Measurements from ENCODE around the gene HNRNPH3. TPM values are rescaled to one million over a fixed set of nuclear protein-coding genes. Genes with fewer than 3 reads are reported as not detected.
A peak's percentile ranks its signal among the peaks of the same experiment; 100 is the strongest.

Gene HNRNPH3
- total RNA-seq, 1 donor from 2014 or later, result 90.1 TPM

- Histone ChIP-seq H3K4me3 (ENCODE audit: insufficient read depth, low read depth, low read length) (no peak overlapping the region), H3K9me3 (ENCODE audit: insufficient read depth, low read depth, low read length) (no peaks in the 10 kb centered on the region), H3K9ac (ENCODE audit: low read length) (peak overlapping the region; percentile 65), H3K27ac (ENCODE audit: low read depth, low read length) (peak overlapping the region; percentile 62), H3K27me3 (ENCODE audit: insufficient read depth, low read length) (no peaks in the 10 kb centered on the region), H2AFZ (ENCODE audit: low read depth, low read length) (no peak overlapping the region), H3K4me2 (ENCODE audit: low read length) (peak overlapping the region; percentile 72), H3K36me3 (ENCODE audit: insufficient read depth, low read length) (no peaks in the 10 kb centered on the region), H3K4me1 (ENCODE audit: insufficient read depth, low read length) (peaks cover 21% of the 10 kb centered on the region), H4K20me1 (ENCODE audit: insufficient read depth, low read length) (peaks cover 17% of the 10 kb centered on the region), H3K79me2 (ENCODE audit: insufficient read depth, low read length) (peaks cover 33% of the 10 kb centered on the region)
- no peak for FAIRE-seq
- Mint-ChIP-seq H3K36me3 (ENCODE audit: low read depth, unreplicated experiment) (no peaks in the 10 kb centered on the region), H3K9me3 (ENCODE audit: unreplicated experiment) (peaks cover 2% of the 10 kb centered on the region), H3K4me3 (ENCODE audit: unreplicated experiment) (peak overlapping the region; percentile 16), H3K27ac (ENCODE audit: unreplicated experiment) (no peak overlapping the region), H3K4me1 (ENCODE audit: low read depth, unreplicated experiment) (peaks cover 9% of the 10 kb centered on the region), H3K27me3 (ENCODE audit: low read depth, unreplicated experiment) (no peaks in the 10 kb centered on the region)
- TF ChIP-seq EZH2 (IDR thresholded peaks at IDR 0.05; ENCODE audit: insufficient read depth, low read length) (no peak), CTCF (IDR thresholded peaks at IDR 0.05; ENCODE audit: insufficient read depth, low read depth, low read length) (no peak)
- no peak for DNase-seq (ENCODE audit: low read depth)
Measured at GRCh38 chr10:68329506-68329861, 2.4 kb upstream of the HNRNPH3 start.

DNA sequence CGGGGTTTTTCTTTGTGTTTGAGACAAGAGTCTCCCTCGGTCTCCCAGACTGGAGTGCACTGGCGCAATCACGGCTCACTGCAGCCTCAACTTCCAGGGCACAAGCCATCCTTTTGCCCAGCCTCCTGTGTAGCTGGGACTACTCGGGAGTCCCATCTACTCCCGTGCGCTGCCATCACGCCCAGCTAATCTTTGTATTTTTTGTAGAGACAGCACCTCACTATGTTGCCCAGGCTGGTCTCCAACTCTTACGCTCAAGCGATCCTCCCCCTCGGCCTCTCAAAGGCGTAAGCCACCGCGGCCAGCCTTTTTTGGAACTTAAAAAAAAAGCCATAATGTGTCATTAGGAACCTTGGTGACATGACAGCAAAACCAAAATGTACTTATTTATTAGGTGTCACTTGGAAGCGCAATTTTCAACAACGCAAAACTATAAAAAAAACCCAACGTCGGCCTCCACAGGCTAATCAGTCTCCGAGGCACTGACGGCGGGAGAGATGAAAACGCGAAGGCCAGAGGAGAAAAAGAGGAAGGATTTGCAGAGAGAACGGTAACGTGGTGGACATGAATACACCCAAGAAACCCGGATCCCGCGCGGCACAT is 911 bp upstream of the HNRNPH3 start:
- H3K9me3 Mint-ChIP-seq (ENCODE audit: unreplicated experiment), result peaks cover 2% of the 10 kb centered on the region
- H3K36me3 Mint-ChIP-seq (ENCODE audit: low read depth, unreplicated experiment), result no peaks in the 10 kb centered on the region
- H2AFZ ChIP-seq (ENCODE audit: low read depth, low read length), result peak overlapping the region; percentile 80
- peaks cover 27% of the 10 kb centered on the region for H3K4me1 ChIP-seq (ENCODE audit: insufficient read depth, low read length)
- H3K4me2 ChIP-seq (ENCODE audit: low read length), result peak overlapping the region; percentile 87
- no peaks in the 10 kb centered on the region for H3K9me3 ChIP-seq (ENCODE audit: insufficient read depth, low read depth, low read length)
- H3K79me2 ChIP-seq (ENCODE audit: insufficient read depth, low read length), result peaks cover 47% of the 10 kb centered on the region
- no peak for TF ChIP-seq CTCF (IDR thresholded peaks at IDR 0.05; ENCODE audit: insufficient read depth, low read depth, low read length)
- no peak for TF ChIP-seq EZH2 (IDR thresholded peaks at IDR 0.05; ENCODE audit: insufficient read depth, low read length)
- peak overlapping the region; percentile 97 for H3K27ac ChIP-seq (ENCODE audit: low read depth, low read length)
- H3K4me3 Mint-ChIP-seq (ENCODE audit: unreplicated experiment), result peak overlapping the region; percentile 97
- peak overlapping the region; percentile 100 for H3K27ac Mint-ChIP-seq (ENCODE audit: unreplicated experiment)
- H3K4me3 ChIP-seq (ENCODE audit: insufficient read depth, low read depth, low read length), result peak overlapping the region; percentile 78
- peak overlapping the region; percentile 100 for H3K9ac ChIP-seq (ENCODE audit: low read length)
- DNase-seq (ENCODE audit: low read depth) (peak; percentile 14), FAIRE-seq (no peak)
- peaks cover 18% of the 10 kb centered on the region for H3K4me1 Mint-ChIP-seq (ENCODE audit: low read depth, unreplicated experiment)
- H3K36me3 ChIP-seq (ENCODE audit: insufficient read depth, low read length), result peaks cover 5% of the 10 kb centered on the region
- H3K27me3 ChIP-seq (ENCODE audit: insufficient read depth, low read length), result no peaks in the 10 kb centered on the region
- H4K20me1 ChIP-seq (ENCODE audit: insufficient read depth, low read length), result peaks cover 32% of the 10 kb centered on the region
- no peaks in the 10 kb centered on the region for H3K27me3 Mint-ChIP-seq (ENCODE audit: low read depth, unreplicated experiment)

Measured in astrocyte (in vitro differentiated cells and primary cell).